ENCODE data around the gene METTL21A. TPM values are rescaled to one million over a fixed set of nuclear protein-coding genes. Genes with fewer than 3 reads are reported as not detected.
"Not testable (repeated sequence)": the region's sequence is repeated elsewhere in the genome, so short reads cannot be mapped to it uniquely, and the experiment has no call there.

Gene METTL21A
- total RNA-seq, 1 donor, result 15.9 TPM

DNA sequence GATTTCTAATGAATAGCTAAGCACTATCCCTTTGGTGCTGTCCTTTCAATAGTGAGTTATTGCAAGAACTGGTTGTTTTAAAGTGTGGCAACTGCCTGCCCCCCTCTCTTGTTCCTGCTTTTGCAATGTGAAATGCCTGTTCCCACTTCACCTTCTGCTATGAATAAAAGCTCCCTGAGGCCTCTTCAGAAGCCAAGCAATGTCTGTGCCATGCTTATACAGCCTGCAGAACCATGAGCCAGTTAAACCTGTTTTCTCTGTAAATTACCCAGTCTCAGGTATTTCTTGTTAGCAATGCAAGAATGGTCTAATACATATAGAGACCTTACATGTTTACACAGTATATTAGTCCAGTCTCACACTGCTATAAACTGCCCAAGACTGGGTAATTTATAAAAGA is 15.0 kb upstream of the METTL21A start:
- TF ChIP-seq, protein P1, sequence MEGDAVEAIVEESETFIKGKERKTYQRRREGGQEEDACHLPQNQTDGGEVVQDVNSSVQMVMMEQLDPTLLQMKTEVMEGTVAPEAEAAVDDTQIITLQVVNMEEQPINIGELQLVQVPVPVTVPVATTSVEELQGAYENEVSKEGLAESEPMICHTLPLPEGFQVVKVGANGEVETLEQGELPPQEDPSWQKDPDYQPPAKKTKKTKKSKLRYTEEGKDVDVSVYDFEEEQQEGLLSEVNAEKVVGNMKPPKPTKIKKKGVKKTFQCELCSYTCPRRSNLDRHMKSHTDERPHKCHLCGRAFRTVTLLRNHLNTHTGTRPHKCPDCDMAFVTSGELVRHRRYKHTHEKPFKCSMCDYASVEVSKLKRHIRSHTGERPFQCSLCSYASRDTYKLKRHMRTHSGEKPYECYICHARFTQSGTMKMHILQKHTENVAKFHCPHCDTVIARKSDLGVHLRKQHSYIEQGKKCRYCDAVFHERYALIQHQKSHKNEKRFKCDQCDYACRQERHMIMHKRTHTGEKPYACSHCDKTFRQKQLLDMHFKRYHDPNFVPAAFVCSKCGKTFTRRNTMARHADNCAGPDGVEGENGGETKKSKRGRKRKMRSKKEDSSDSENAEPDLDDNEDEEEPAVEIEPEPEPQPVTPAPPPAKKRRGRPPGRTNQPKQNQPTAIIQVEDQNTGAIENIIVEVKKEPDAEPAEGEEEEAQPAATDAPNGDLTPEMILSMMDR (IDR thresholded peaks at IDR 0.05; ENCODE audit: insufficient read depth, low read length), result no peak
- no peak overlapping the region for H3K4me3 ChIP-seq (ENCODE audit: low read depth, low read length)
- no peak for DNase-seq (ENCODE audit: low read depth)

DNA sequence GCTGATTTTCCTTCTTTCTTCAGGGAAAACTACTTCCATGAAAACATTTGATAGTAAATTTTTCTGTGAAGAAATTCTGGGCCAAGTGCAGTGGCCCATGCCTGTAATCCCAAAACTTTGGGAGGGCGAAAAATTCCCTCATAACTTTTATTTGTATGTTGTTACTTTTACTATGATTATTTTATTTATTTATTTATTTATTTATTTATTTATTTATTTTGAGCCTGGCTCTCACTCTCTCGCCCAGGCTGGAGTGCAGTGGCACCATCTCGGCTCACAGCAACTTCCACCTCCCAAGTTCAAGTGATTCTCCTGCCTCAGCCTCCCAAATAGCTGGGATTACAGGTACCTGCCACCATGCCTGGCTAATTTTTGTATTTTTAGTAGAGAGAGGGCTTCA is 14.1 kb upstream of the METTL21A start:
- H3K4me3 ChIP-seq (ENCODE audit: low read depth, low read length); DNase-seq (ENCODE audit: low read depth): not testable (repeated sequence)

DNA sequence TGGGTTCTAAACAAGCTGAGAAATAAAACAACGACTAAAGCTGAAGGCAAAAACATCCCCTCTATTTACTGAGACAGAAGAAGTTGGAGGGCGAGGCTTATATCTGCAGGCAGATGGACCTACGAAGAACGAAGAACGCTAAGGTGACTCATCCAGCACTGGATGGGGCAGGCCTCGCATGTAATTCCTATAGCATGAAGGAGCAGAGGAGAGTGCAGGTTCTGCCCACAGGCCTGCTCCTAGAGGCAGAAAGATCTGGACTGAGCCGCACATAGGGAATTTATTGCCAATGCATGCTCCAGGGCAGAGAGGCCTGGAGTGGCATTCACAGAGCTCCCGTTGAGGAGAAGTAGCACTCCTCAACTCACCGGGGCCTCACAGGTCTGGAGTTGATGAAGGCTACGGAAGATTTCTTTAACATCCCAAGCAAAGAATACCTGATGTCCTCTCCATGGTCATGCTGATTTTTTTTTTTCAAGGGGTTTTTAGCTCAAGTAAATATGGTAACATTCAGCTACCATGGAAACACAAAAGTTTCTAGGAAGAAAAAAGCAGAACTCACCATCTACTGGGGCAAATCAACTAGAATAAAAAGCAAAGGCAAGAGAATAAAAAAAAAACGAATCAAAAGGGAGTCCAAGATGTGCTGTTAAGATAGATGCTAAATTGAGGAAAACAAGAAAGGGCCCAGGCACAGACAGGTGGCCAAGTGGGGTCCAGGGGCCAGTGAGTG is 10.4 kb upstream of the METTL21A start:
- no peak overlapping the region for H3K4me3 ChIP-seq (ENCODE audit: low read depth, low read length)
- TF ChIP-seq, protein P1 (IDR thresholded peaks at IDR 0.05; ENCODE audit: insufficient read depth, low read length), result no peak
- DNase-seq (ENCODE audit: low read depth), result no peak

DNA sequence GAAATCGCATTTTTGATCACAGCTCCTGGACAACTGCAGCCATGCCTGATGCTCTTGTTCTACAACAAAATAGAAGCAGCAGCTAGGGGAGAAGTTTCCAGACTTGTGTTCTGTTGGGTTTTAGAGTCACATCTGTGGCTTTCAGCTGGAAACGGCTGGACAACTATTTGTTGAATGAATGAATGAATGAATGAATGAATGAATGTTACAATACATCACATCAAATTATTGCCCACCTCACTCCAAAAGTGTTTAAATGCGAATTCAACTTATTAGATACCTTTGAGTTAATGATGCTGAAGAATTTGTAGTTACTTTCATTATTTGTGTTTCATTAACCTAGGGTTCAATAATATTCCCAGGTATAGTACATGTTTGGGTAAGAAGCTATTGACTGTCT is 8.5 kb upstream of the METTL21A start:
- TF ChIP-seq, protein P1 (IDR thresholded peaks at IDR 0.05; ENCODE audit: insufficient read depth, low read length), result no peak
- no peak overlapping the region for H3K4me3 ChIP-seq (ENCODE audit: low read depth, low read length)
- DNase-seq (ENCODE audit: low read depth), result no peak

DNA sequence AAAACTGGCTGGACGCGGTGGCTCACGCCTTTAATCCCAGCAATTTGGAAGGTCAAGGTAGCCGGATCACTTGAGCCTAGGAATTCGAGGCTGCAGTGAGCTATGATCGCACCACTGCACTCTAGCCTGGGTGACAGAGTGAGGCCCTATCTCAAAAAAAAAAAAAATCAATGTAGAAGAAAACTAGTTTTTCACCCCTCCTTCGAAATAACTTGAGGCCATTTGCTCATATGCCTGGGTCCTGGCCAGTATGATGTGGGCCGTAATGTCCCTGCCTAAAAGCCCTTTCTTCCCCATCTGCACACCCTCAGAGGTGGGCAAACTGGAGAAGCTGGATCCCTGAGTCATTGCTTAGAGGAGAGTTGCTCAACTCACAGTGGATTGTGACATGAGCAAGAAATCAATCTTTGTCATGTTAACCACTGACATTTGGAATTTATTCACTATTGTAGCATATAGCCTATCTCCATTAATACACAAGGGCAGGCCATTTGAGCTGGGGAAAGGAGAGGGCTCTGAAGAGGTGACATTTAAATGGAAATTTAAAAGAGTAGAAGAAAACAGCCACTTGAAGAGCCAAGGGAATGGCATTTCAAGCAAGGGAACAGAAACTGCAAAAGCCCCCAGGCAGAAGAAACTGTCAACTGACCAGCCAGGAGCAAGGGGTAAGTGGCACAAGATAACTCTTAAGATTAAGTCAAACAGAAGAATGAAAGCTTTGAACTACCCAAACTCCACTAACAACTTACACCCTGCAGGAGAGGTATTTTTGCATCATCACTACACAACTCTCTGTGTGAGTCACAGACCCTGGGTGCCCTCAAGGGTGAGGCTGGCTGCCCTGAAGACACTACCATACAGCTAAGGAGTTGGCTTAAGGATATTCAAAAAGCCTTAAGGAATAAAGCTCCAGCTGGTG is 7.6 kb upstream of the METTL21A start:
- peak; percentile 68 for DNase-seq (ENCODE audit: low read depth)
- H3K4me3 ChIP-seq (ENCODE audit: low read depth, low read length), result no peak overlapping the region
- TF ChIP-seq, protein P1 (IDR thresholded peaks at IDR 0.05; ENCODE audit: insufficient read depth, low read length), result no peak

- TF ChIP-seq, protein P1 (IDR thresholded peaks at IDR 0.05; ENCODE audit: insufficient read depth, low read length), result no peak
- no peak overlapping the region for H3K4me3 ChIP-seq (ENCODE audit: low read depth, low read length)
- DNase-seq (ENCODE audit: low read depth), result no peak
Measured at GRCh38 chr2:207630491-207630890, 5.3 kb upstream of the METTL21A start.

DNA sequence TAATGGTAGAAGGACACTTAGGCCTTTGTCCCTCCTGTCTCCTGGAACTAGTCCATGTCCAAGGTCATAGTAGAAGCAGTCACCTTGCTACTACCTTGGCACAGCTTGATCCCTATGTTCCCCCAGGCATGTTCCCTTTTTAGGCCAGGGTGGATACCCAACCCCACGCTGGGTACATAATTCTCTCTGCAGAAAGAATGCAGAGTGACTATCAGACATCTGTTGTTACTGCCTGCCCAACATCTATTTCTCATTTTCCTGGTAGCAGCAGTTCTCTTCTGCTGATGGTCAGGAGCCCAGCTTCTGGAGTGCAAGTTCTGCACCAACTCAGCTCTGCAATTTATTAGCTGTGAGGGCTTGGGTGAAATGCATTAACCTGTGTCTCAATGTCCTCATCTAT is 4.4 kb upstream of the METTL21A start:
- TF ChIP-seq, protein P1 (IDR thresholded peaks at IDR 0.05; ENCODE audit: insufficient read depth, low read length), result no peak
- DNase-seq (ENCODE audit: low read depth), result no peak
- H3K4me3 ChIP-seq (ENCODE audit: low read depth, low read length), result no peak overlapping the region
